Stimulated activated CD4-positive, alpha-beta T cell treated with anti-CD3 and anti-CD28 coated beads, Interleukin-4, amount 100 ng/mL, for 4 hours (primary cell): ENCODE measurements around the gene ANO5.
"Not testable (repeated sequence)": the region's sequence is repeated elsewhere in the genome, so short reads cannot be mapped to it uniquely, and the experiment has no call there.

ENCODE experiments used
- DNase-seq, 2 experiments: peaks; one replicate each; pipeline ENCODE4 v3.0.0-alpha.2; 2020

ANO5 gene

GRCh38 chr11:22199243-22199642 lies 6.4 kb downstream of the ANO5 start:
- DNase-seq, result no peak

GRCh38 chr11:22203281-22203680 lies 10.4 kb downstream of the ANO5 start:
- no peak for DNase-seq

- DNase-seq, result no peak
Measured at GRCh38 chr11:22207162-22207561, 14.3 kb downstream of the ANO5 start.

DNA sequence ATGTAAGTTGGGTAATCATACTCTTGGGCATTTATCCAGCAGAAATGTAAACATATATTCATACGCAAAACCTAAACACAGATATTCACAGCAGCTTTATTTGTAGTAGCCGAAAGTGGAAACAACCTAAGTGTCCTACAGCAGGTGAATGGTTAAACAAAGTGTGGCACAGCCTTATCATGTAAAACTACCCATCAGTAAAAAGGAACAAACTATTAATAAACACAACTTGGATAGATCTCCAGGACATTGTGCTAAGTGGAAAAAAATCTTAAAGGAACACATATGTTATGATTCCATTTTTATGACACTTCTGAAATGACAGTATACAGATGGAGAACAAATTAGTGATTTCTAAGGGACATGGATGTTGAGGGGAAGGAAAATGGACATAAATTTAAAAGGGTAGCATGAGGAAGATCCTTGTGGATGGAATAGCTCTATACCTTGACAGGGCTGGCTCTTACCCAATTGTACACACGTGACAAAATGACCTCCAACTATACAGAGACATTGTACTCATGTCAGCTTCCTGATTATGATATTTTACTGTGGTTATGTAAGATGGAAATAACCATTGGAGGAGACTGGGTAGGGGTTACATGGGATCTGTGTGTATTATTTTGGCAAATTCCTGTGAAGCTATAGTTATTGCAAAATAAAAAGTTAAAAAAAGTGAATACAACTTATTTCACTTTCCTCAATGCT lies 15.4 kb downstream of the ANO5 start:
- no peak for DNase-seq

DNA sequence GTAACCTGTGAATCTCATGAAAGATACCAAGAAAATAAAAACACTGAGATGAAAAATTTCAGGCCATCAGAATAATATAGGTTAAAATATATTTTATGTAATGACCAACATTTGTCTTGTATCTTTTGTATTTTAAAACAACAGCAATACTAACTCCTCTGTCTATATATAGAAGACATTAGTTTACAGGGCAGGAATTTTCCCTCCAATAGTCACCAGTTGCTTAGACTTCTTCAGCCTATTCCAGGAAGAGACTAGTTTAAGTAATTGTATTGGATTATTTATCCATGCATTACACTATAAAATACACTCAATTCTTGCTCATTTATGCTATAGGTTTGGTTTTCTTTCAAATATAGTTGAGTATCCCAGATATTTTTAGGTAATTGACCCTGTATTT lies 24.1 kb downstream of the ANO5 start:
- no peak for DNase-seq

DNA sequence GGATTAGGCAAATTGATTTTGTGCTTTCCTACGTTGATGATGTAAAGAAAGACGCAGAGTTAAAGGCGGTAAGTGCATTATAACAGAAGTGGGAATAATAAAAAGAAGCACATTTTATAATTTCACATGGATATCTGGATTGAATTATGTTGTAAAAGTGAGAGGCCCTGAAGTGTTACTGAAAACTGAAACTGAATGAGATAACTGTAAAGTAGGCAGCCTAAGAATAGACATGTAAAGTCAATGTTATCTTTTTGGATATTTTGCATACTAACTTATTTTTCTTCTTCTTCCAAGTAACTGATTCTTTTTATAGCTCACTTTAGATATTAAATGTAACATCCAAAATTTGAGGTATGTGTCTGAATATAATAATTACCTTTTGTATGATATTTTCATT lies 28.3 kb downstream of the ANO5 start:
- no peak for DNase-seq

GRCh38 chr11:22225190-22225589 lies 32.3 kb downstream of the ANO5 start:
- no peak for DNase-seq

GRCh38 chr11:22234743-22235142 lies 41.9 kb downstream of the ANO5 start:
- DNase-seq, result no peak

- DNase-seq, result peak; percentile 1 to 4
Measured at GRCh38 chr11:22244986-22245592, 52.2 kb downstream of the ANO5 start.

DNA sequence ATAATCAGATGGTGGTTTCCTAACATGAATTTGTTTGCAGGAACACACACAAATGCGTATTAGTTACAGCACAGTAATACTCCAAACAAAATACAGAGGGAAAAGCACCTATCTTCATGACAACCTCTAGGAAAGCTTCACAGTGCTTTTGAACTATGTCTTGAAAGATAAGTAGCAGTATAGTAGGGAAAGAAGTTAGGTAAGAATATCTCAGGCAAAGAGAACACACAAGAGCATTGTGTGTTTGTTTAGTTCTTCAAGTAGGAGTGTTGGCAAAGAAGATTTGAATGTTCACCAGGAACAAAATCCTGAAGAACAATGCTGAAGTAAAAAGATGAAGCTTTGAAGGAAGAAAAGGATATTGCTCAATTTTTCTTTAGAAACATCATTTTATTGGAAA lies 54.1 kb downstream of the ANO5 start:
- DNase-seq, result no peak

GRCh38 chr11:22249871-22250270 lies 57.0 kb downstream of the ANO5 start:
- DNase-seq, result no peak

GRCh38 chr11:22256876-22257275 lies 64.0 kb downstream of the ANO5 start:
- DNase-seq, result no peak

GRCh38 chr11:22263613-22264012 lies 70.7 kb downstream of the ANO5 start:
- DNase-seq, result no peak

DNA sequence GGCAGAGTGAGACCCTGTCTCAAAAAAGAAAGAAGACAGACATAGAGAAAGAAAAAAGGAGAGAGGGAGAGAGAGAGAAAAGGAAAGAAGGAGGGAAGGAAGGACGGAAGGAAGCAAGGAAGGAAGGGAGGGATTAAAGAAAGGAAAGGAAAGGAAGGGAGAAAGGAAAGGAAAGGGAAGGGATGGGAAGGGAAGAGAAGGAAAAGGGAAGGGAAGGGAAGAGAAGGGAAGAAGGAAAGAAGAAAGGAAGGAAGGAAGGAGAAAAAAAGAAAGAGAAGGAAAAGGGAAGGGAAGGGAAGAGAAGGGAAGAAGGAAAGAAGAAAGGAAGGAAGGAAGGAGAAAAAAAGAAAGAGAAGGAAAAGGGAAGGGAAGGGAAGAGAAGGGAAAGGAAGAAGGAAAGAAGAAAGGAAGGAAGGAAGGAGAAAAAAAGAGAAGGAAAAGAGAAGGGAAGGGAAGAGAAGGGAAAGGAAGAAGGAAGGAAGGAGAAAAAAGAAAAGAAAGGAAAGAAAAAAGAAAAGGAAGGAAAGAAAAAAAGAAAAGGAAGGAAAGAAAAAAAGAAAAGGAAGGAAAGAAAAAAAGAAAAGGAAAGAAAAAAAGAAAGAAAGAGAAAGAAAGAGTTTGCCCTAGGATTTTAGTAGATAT lies 76.2 kb downstream of the ANO5 start:
- not testable (repeated sequence) for DNase-seq

DNA sequence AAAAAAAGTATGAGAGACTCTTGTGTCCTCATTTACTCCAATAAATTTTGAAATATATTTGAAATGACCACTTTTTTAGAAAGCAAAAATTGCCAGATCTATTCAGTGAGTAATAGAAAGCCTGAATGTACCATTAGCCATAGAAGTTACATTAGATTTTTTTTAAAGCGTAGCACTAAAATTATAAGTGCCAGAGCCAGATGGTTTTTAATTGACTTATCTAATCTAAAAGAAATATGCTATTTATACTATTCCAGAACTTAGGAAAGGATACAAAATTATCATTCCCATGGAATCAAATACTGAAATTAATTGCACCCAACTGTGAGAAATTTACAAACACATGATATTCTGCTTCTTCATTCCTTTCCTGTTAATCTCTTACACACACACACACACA lies 80.9 kb downstream of the ANO5 start:
- DNase-seq, result no peak

- DNase-seq, result no peak
Measured at GRCh38 chr11:22275600-22275999, 82.7 kb downstream of the ANO5 start.

- DNase-seq, result no peak
Measured at GRCh38 chr11:22276535-22276934, 83.7 kb downstream of the ANO5 start.

DNA sequence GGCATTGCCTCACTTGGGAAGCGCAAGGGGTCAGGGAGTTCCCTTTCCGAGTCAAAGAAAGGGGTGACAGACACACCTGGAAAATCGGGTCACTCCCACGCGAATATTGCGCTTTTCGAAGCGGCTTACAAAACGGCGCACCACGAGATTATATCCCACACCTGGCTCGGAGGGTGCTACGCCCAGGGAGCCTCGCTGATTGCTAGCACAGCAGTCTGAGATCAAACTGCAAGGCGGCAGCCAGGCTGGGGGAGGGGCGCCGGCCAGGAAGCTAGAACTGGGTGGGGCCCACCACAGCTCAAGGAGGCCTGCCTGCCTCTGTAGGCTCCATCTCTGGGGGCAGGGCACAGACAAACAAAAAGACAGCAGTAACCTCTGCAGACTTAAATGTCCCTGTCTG lies 92.1 kb downstream of the ANO5 start:
- DNase-seq, result not testable (repeated sequence)

- DNase-seq, result no peak
Measured at GRCh38 chr11:22302368-22302767, 109.5 kb downstream of the ANO5 start.

DNA sequence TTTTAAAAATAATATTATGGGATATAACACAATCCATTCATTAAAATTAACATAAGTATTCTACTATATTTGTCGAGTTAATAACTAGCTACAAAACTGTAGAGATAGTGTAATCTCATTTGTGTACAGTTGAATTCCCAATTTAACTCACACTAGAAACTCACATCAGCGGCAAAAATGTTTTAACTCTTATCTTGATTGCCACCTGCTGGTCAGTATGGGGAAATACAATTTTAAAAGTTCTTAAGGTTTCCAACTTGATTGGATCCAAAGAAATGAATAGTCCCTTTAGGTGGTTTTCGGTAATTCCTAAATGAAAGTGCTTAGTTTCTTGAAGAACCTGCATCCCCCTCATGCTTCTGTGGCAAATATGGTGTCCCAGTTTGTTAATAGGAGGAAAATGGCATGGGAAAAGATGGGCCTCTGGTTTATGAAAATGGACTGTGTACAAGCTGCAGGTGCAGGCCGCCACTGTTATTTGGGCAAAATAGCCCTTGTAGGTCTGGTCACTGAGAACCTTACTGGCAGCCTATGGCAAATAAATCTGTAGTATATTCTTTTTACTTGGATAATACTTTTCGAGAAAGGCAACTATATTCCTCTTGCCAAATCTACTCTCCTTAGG lies 111.6 kb downstream of the ANO5 start:
- no peak for DNase-seq

GRCh38 chr11:22317656-22318055 lies 124.8 kb downstream of the ANO5 start:
- no peak for DNase-seq

DNA sequence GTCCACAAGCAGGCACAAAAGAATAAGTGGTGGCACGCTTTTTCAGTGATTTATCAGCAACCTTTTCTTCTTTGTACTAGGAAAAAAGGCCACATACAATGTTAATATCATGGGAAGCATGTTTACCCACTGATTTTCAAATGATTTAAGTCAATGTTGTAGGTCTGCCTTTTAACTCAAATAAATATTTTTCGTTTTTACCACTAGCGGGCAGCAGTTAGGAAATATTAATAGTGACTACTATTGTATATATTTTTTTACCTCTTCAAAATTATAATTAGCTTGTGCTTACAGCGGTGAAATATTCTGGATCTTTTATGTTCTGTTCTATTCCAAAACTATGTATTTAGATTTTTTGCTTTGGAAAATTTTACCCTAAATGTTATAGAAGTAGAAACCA lies 138.9 kb downstream of the ANO5 start:
- no peak for DNase-seq
